ENCODE measurements around the gene SHE.
"Not testable (repeated sequence)": the region's sequence is repeated elsewhere in the genome, so short reads cannot be mapped to it uniquely, and the experiment has no call there.

Gene SHE

DNA sequence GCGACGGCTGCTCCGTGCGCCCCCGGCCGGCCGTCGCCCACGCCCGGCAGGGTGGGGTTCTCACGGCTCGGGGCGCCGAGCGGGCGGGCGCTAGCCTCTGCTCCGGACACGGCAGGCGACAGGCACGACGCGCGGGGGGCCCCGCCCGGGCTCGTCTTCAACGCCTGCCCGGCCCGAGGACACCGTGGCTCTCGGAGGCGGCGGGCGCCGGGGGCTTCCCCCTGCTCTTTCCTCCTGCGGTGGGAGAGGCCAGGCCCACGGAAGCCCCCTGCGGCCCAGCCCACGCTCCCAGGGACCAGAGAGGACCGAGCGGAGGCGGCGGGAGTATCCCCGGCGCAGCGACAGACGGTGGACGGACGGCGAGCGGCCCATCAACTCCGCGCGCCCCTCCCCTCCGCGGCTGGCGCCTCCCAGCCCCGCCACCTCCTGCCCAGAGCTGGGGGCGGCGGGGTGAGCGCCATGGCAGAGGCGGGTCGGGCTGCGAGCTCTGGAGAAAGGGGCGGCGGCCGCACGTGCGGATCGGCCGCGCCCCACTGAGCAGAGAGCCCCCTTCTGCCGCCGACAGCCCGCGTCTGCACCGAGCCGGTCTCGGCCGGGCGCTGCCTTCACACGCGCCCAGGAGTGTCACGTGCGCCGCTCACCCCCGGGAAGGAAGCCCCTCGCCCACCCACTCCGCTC, at the start of gene SHE, which contains the start of gene TDRD10:
SHE (minus strand) TSS at position 347 of the 678 bp plus-strand sequence. CDS start 386 bp downstream, outside the sequence.
TDRD10 (plus strand) TSS at position 154 of the 678 bp plus-strand sequence. CDS start 4,685 bp downstream, outside the sequence.
- DNase-seq = no peak

DNA sequence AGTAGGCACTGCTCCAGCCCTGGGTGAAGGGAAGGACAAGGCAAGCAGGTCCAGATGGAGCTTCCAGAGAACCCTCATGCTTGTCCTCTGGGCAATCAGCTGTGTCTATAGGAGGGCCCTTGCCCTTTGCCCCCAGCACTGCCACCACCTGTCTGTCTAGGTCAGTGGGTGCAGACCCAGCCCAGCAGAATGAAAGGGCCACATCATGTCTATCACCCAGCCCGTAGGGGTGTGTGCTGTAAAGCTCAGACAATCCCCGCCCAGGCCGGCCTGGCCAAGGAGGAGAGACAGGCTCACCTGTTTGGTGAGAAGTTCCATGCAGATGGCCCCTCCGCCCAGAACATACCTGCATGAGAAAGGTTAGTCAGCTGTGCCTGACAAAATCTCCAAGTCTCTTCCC, 49.3 kb upstream of the SHE start:
- DNase-seq = no peak

DNA sequence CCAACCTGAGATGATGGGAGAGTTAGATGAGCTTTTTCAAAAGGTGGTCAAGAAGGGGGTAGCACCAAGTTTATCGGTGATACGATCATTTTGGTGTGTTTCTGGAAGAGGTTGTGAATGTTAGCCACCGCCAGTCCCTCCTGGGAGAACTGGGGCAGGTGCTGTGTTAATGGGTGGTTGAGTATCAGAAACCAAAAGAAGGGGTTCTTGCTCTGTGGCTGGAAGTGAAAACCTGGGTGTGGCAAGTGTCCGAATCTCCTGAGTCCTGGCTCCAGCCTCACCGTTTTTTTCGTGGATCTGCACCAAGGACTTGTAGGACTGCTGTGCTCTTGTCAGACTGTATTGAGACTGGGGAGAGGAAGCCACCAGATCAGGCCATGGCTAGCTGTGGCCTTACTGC, 48.4 kb upstream of the SHE start:
- DNase-seq = no peak

DNA sequence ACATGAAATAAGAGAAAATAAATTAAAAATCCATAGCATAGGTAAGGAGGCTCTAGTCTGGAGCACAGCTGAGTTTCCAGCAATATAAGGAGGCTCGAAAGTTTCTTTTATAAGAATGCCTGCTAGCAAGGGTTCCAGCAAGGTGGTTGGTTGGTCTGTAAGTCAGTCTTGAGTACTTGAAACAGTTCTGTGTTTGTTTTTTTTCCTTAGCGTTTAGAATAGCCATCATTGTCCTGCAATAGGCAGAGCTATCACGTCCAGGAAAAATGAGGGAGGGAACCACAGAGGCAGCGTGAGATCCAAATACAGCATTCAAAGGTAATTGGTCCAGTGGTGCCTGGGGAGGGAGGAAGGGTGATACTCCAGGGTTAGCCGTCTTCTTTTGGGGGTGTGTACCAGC, 47.9 kb upstream of the SHE start:
- DNase-seq = no peak

DNA sequence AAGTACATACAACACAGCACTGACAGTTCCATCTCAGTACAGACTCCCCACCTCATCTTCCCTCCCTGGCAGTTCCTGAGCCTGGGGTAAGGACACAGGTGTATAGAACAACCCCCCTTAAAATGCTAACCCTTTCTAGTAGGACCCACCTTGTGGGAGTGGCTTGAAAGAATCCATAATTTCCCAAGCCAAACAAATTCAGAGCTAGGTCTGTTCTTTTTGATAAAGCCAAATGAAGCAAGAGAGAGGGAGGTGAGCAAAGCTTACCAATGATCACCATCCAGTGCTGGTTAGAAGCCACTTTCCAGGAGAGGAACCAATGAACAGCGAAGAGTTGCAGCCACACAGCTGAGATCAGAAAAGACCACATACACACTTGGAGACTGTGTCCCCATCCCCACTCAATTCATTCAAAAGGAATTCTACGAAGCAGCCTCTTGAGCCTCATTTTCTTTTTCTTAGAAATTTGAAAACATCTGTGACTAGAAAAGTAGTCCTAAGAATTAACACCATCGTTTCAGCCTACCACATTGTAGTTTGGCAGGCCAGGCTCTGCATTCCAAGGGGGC, 47.1 kb upstream of the SHE start:
- DNase-seq = no peak

DNA sequence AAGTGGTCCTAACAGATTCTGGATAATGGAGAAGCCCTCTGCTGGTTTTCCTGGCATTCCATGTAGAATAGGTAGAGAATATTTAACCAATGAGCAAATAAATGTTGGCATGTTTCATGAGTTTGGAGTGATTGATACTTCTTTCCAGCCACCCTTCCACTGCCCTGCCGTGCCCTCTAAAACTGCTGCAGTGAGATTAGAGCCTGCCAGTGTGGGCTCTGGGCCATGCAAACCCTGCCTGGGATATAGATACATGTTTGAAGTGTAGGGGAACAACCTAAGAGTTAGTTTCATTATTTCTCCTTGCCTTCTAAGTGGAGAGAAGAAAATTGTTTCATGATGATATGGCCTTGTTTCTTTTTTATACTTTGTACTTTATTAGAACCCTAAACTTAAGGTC, 45.8 kb upstream of the SHE start:
- no peak for DNase-seq

DNA sequence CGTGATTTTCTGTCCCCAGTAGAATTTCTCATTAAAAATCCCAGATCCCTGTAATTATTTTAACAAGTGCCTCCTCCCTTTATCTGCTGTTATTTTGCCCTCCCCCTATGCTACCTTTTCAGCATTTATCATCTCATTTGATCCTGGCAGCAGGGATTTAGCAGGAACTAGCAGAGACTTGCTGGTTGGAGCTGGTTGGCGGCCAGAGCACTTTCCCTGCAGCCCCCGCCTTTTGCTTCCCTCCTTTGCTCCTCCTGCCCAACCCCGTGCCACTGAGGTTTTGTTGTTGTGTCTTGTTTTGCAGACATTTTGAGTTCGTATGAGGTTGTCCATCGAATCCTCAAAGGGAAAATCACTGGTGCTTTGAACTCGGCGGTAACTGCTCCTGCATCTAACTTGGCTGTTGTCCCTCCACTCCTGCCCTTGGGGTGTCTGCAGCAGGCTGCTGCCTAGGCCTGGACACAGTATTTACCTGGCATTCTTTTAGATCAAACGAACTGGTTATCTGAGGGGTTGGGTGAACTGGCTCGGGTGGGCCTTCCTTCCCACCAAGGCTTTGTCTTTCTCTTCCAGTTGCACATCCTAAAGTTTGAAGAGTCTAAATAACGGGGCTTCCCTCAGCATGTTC, 45.0 kb upstream of the SHE start:
- no peak for DNase-seq

DNA sequence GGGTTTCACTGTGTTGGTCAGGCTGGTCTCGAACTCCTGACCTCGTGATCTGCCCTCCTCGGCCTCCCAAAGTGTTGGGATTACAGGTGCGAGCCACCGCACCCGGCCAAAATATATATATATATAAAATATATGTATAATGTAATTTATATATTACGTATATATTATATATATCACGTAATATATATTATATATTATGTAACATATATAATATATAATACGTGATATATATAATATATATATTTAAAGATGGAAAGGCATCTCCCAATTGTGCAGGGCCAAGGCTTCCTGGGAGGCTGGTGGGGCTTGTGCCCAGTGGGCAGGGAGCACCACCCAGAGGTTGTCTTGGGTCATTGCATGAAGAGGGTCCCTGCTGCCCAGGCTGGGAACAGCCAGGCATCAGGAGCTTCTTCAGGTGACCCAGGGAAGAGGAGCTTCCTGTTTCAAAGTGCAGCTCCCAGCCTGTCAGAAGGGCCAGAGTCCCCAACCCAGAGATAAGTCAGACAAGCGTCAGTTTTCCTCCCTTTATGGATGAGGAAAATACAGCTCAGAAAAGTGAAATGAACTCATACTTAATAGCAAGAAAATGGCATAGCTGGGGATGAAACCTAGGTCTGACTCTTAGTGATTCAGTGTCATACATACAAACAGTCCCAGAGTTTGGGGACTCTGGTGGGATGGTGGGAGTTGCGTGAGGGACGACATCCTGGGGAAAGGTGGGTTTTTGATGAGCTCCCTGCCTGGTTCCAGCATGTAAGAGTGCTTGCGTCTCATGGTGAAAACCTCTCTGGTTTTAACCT, 44.3 kb upstream of the SHE start:
- DNase-seq = peak in 31 of 51 donors; percentile 1 to 65 (median 24)

DNA sequence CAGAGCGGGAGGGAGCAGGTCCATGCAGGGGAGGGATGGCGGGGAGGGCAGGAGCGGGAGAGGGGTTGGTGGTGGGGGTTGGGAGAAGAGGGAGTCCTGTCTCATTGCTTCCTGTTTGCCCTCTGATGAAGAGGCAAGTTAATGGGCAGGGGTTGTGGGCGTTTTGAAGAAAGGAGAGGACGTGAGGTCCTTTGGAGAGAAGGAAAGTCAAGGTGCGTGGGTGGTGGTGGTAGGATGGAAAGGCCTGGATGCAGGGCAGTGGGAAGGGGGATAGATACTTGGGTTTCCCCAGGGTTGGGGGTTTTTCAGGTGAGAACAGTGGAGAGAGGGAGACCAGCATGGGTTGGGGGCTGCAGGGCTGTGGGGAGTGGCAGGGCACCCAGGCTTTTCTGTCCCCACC, 39.0 kb upstream of the SHE start:
- no peak for DNase-seq

DNA sequence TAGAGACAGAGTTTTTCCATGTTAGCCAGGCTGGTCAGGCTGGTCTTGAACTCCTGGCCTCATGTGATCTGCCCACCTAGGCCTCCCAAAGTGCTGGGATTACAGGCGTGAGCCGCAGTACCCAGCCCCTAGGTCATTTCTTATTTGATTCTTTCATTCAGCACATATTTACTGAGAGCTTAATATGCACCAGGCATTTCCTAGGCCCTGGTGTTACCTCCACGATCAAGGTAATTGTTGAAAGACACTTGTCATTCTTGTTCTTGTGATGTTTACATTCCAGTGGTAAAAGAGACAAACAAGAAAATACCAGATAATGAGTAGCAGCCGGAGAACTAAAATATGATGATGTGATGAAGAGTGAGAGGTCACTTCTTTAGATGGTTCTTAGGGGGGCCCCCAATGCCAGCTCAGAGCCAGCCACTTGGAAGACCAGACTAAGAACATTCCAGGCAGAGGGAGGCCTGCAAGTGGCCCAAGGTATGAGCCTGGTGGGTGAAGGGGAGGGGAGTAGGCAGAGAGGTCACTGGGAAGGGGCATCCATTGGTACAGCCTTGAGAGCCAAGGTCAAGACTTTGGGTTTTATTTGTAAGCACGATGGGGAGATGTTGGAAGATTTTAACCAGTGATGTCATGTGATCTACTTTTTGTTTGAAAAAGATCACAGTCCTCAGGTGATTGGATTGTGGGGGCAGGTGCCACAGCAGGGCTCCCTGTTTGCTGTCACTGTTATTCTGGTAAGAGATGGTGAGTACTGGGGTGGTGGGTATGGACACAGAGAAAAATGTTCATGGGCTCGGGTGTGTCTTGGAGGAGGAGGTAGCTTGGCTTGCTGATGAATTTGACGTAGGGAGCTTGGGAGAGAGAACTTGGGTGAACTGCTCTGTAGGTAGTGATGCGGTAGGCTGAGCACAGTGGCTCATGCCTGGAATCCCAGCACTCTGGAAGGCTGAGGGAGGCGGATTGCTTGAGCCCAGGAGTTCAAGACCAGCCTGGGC, 37.6 kb upstream of the SHE start:
- no peak for DNase-seq

DNA sequence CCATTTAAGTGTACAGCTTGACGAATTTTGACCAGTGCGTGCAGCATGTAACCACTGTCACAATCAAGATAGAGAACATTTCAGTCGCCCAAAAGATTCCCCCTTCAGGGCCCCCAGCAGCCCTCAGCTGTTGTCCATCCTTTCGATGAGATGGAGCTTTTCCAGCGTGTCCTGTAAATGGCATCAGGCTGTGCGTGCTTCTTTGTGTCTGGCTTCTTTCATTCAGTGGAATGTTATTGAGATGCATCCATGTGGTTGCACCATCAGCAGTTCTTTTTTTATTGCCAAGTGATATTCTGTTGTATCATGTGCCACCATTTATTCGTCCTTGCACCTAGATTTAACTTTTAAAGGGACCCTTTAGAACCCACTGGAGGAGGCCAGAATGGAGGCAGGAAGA, 34.4 kb upstream of the SHE start:
- no peak for DNase-seq

DNA sequence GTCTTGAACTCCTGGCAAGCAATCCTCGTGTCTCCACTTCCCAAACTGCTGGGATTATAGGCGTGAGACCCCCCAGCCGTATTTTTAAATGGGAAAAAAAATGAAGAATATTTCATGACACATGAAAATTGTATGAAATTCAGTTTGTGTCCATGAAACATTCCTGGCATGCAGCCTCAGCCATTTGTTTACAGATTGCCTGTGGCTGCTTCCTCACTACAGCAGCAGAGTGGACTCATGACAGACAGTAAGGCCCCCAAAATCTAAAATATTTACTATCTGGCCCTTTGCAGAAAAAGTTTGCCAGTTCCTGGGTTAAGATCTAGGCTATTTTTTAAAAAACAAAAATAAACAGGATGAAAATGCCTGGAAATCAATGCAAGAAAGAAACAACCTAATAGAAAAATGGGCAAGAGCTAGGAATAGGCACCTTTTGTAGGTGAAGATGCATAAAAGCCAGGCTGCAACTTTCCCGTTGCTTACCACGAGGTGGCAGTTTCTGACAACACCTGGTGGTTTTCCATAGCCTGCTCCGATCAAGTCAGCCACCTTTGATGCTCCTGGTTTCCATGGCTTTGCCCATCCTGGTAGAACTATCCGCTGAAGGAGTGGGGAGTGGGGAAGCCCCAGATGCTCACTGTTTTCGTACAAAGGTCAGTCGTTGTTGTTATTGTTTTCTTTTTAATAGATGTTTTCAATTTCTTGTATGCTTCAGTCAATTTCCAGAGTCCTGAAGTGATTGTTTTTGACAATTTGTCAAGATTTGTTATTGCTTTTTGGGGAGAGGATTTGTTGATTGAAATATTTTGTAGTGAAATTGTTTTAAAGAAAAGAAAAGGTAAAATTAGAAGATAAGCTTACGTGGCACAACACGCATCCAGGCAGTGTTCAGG, 32.0 kb upstream of the SHE start:
- DNase-seq = no peak

DNA sequence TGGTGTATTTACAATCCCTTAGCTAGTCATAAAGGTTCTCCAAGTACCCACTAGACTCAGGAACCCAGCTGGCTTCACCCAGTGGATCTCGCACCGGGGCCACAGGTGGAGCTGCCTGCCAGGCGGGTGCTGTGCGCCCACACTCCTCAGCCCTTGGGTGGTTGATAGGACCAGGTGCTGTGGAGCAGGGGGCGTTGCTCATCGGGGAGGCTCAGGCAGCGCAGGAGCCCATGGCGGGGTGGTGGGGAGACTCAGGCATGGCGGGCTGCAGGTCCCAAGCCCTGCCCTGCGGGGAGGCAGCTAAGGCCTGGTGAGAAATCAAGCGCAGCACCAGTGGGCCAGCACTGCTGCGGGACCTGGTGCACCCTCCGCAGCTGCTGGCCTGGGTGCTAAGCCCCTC, 29.7 kb upstream of the SHE start:
- not testable (repeated sequence) for DNase-seq

DNA sequence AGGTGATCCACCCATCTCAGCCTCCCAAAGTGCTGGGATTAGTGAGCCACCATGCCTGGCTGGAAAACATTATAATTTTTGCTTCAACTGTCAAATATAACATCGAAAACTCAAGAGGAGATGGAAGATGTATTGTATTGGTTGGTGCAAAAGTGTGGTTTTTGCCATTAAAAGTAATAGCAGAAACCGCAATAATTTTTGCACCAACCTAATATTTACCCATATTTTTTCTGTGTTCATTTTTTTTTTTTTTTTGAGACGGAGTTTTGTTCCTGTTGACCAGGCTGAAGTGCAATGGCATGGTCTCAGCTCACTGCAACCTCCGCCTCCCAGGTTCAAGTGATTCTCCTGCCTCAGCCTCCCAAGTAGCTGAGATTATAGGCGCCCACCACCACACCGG, 27.1 kb upstream of the SHE start:
- no peak for DNase-seq

DNA sequence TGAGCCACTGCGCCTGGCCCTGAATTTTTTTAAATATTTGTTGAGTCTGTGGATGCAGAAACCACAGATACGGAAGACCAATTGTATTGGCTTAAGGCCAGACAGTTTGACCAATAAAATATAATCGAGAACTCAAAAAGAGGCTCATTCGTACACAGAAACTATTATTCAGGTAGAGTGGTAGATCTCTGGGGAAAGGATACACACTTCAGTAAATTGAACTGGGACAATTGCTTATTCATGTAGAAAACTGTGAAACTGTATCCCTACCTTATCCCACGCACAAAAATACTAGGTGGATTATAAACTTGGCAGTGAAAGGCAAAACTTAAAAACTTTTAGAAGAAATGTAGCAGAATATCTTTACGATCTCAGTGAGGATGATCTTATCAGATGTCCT, 25.0 kb upstream of the SHE start:
- DNase-seq = no peak

DNA sequence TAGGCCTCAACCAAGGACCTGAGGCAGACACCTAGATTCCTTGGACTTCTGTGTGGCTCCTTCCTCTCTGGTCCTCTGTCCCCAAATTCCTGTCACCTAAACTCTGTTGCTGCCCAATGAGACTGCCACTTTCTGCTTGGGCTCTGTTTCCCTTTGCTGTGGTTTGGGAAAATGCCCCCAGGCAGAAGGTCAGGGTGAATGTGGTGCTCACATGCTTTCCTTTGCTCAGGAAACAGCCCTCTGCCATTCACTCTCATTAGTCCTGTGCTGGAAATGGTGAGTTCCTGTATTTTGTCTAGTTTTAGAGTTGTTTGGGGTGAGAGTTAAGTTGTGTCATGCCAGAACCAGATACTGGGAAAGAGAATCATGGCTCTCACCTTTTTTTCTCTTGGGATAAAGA, 22.7 kb upstream of the SHE start:
- DNase-seq = no peak

DNA sequence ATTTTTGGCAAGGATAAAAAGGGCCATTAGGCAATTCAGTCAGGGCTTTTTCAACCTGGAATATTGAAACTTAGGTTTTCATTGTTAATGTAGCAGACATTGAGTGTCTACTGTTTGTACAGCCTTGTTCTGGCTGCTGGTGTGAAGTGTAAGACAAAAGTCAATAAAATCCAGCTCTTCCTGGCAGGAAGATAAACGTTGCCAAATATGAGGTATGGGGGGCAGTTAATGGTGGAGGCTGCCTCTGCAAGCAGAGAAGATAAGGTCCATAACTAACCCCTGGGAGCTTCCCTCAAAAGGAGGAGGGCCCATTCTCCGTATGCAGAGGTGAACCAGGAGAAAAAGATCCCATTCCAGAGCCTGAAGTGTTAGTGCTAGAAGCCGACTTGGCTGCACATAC, 19.5 kb upstream of the SHE start:
- DNase-seq = no peak

DNA sequence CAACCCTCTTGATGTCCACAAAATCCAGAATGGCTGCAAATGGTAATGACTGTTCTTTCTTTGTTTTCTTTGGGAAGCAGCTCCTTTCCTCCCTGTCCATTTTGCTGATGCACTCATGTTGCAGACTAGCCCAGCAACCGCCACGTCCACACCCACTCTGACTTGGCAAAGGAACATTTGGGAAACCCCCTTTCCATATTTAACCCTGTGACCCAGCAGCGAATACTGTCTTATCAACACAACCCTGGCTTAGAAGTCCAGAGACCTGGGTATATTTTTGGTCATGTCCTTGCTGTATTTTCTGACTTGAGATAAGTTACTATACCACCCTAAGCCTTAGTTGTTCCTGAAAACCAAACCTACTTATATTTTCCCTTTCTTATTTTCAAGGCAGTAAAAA, 18.1 kb upstream of the SHE start:
- no peak for DNase-seq

DNA sequence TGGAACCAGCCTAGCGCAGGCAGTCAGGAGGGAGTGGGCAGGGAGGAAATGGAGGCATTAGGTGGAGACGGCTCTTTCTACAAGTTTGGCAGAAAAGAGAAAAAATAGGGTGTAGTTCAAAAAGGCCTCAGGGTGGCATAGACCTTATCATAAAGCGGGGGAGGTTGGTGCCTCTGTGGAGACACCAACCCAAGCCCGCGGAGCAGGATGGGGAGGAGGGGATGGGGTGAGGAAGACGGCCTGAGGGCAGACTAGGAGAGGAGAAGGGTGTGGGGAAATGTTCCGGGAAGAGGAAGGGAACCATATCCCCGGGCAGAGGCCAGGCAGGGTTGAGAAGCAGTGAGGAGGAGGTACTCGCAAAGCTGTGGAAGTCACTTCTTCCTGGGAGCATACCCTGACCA, 17.4 kb upstream of the SHE start:
- DNase-seq = no peak

DNA sequence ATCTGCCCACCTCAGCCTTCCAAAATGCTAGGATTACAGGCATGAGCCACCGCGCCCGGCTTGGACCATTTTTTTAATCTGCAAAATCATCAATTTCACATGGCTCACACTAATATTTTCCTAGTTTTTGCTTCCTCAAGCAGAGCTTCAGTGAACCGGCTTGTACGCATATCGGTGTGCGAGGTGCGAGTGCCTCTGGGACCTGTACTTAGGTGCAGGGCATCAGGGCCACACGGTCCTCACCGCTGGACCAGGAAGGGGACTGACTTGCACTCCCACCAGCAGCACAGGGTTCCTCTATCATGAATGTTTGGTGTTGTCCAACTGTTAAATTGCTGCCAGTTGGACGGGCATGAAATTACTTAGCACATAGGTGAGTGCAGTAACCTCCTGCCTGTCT, 15.4 kb upstream of the SHE start:
- DNase-seq = no peak

Measured in hypothalamus (tissue), 51 donors.